GM12872 (cell line): ENCODE results near the gene ZMYND10.

Experiments
- CTCF ChIP-seq: IDR thresholded peaks from 3 replicates; pipeline ENCODE4 v1.5.1; 2011; ENCODE audit warnings: low read depth, mild to moderate bottlenecking, low read length, moderate library complexity; ENCODE audit not compliant: insufficient read depth

ZMYND10 gene

GRCh38 chr3:50345586-50346234 is at the start of gene ZMYND10:
Gene ZMYND10, minus strand, starts transcription at chr3:50345732. Its CDS starts 153 bp downstream, at chr3:50345579.
- no peak for TF ChIP-seq CTCF

GRCh38 chr3:50393061-50393460 is 47.5 kb upstream of the ZMYND10 start:
- TF ChIP-seq CTCF: no peak

- TF ChIP-seq CTCF: no peak
These were observed 46.7 kb upstream of the ZMYND10 start for GRCh38 chr3:50392101-50392715.

- TF ChIP-seq CTCF: no peak
These were observed 45.1 kb upstream of the ZMYND10 start for GRCh38 chr3:50390508-50391224.

GRCh38 chr3:50389414-50389767 is 43.9 kb upstream of the ZMYND10 start:
- TF ChIP-seq CTCF: no peak

GRCh38 chr3:50388720-50389413 is 43.3 kb upstream of the ZMYND10 start:
- no peak for TF ChIP-seq CTCF
